HCT116 (cell line): ENCODE data around the gene MTHFD1L. TPM values are rescaled to one million over a fixed set of nuclear protein-coding genes. Genes with fewer than 3 reads are reported as not detected.

Source experiments
- ATAC-seq: fragments of 200-7000 bp; cut with Tn5 transposase; 2 replicates; pipeline ENCODE4 v1.9.1; 2020; ENCODE audit warnings: mild to moderate bottlenecking, moderate library complexity
- BruUV-seq: library from RNA; stranded (reverse); fragments of 400-500 nt; replicated peaks from 2 replicates; lab custom pipeline; 2021; lab: Mats Ljungman, UMichigan
- CTCF ChIA-PET: fragments of 300-600 bp; sonication (Branson Sonifier 250); formaldehyde crosslinking; loops from one replicate; lab custom pipeline; 2021; ENCODE audit warnings: antibody characterized with exemption; lab: Charles Lee
- POLR2A ChIA-PET: fragments of 300-600, 350-600 bp; sonication (Branson Sonifier 250); formaldehyde crosslinking; loops from one replicate; lab custom pipeline; 2021; ENCODE audit warnings: antibody characterized with exemption; lab: Charles Lee
- RAD21 ChIA-PET, 2 experiments: fragments of 300-600 bp; sonication (Branson Sonifier 250); formaldehyde crosslinking; loops; one replicate each; lab custom pipeline; 2023; ENCODE audit warnings: low total read pairs in 2 of 2; ENCODE audit not compliant: uncharacterized antibody in 2 of 2, unreplicated experiment in 2 of 2, low non-redundant PET in 1 of 2; lab: Charles Lee
- DNase-seq: peaks from one replicate; pipeline ENCODE4 v3.0.0-alpha.2; 2010; ENCODE audit warnings: low read depth, low spot score
- H2AFZ ChIP-seq: fragments of 200-600 bp; shearing (Covaris generic), sonication (generic); 2 replicates; pipeline ENCODE4 v1.6.1; 2017; ENCODE audit warnings: low read depth, mixed run types, mixed read lengths, antibody characterized with exemption, low read length; ENCODE audit not compliant: poor library complexity, severe bottlenecking
- H3K27ac ChIP-seq: 2 replicates; pipeline ENCODE4 v1.5.1; 2012; ENCODE audit warnings: low read depth, low read length
- H3K27me3 ChIP-seq: fragments of 200-600 bp; sonication (generic); 2 replicates; pipeline ENCODE4 v1.6.1; 2016; ENCODE audit warnings: mixed run types, low read length, mixed read lengths; ENCODE audit not compliant: insufficient read depth
- H3K36me3 ChIP-seq, 2 experiments: fragments of 200-500 bp in 1 of 2; fragments of 200-600 bp in 1 of 2; sonication (Bioruptor generic) in 1 of 2; sonication (generic) in 1 of 2; 2 replicates each; pipeline versions ENCODE4 v1.5.1 to v1.6.1; 2014 to 2016; ENCODE audit warnings: low read length in 2 of 2, inconsistent platforms in 1 of 2, mixed read lengths in 1 of 2, mixed run types in 1 of 2; ENCODE audit not compliant: insufficient read depth in 2 of 2, control insufficient read depth in 1 of 2
- H3K4me1 ChIP-seq, 2 experiments: fragments of 200-600 bp in 1 of 2; sonication (generic) in 1 of 2; 2 replicates each; pipeline versions ENCODE4 v1.5.1 to v1.6.1; 2012 to 2017; ENCODE audit warnings: low read length in 2 of 2, inconsistent platforms in 1 of 2, mild to moderate bottlenecking in 1 of 2, mixed read lengths in 1 of 2, mixed run types in 1 of 2, moderate library complexity in 1 of 2; ENCODE audit not compliant: insufficient read depth in 2 of 2, control insufficient read depth in 1 of 2
- H3K4me2 ChIP-seq: fragments of 200-600 bp; sonication (generic); 2 replicates; pipeline ENCODE4 v1.6.1; 2017; ENCODE audit warnings: mixed run types, low read length, mixed read lengths
- H3K4me3 ChIP-seq, 2 experiments: fragments of 200-600 bp in 1 of 2; sonication (generic) in 1 of 2; replicated peaks in 1 of 2; 2 replicates each; pipeline ENCODE4 v1.5.1; 2011 to 2016; ENCODE audit warnings: low read length in 2 of 2, control low read depth in 1 of 2, low read depth in 1 of 2, mild to moderate bottlenecking in 1 of 2, mixed read lengths in 1 of 2, mixed run types in 1 of 2
- H3K79me2 ChIP-seq: fragments of 200-600 bp; sonication (generic); 2 replicates; pipeline ENCODE4 v1.6.1; 2017; ENCODE audit warnings: mild to moderate bottlenecking, mixed run types, low read length, moderate library complexity, mixed read lengths; ENCODE audit not compliant: insufficient read depth
- H3K9ac ChIP-seq: fragments of 200-600 bp; sonication (generic); 2 replicates; pipeline ENCODE4 v1.6.1; 2016; ENCODE audit warnings: low read length, mixed read lengths
- H3K9me2 ChIP-seq: fragments of 200-600 bp; sonication (generic), shearing (Covaris generic); 2 replicates; pipeline ENCODE4 v1.6.1; 2017; ENCODE audit warnings: mixed run types, mild to moderate bottlenecking, moderate library complexity; ENCODE audit not compliant: insufficient read depth
- H3K9me3 ChIP-seq, 2 experiments: fragments of 200-500 bp in 1 of 2; fragments of 200-600 bp in 1 of 2; sonication (Bioruptor generic) in 1 of 2; sonication (generic) in 1 of 2; 2 replicates each; pipeline ENCODE4 v1.6.1; 2014 to 2017; ENCODE audit warnings: low read length in 2 of 2, mixed read lengths in 2 of 2, inconsistent platforms in 1 of 2, low read depth in 1 of 2, mild to moderate bottlenecking in 1 of 2, mixed run types in 1 of 2, moderate library complexity in 1 of 2; ENCODE audit not compliant: control insufficient read depth in 1 of 2, insufficient read depth in 1 of 2
- H4K20me1 ChIP-seq: fragments of 200-600 bp; sonication (generic), shearing (Covaris generic); 2 replicates; pipeline ENCODE4 v1.6.1; 2017; ENCODE audit warnings: mixed run types, mild to moderate bottlenecking, moderate library complexity; ENCODE audit not compliant: insufficient read depth
- ATF3 ChIP-seq: IDR thresholded peaks from 2 replicates; pipeline ENCODE4 v1.6.1; 2012
- CTCF ChIP-seq, 3 experiments: fragments of 200-600 bp in 1 of 3; sonication (generic) in 1 of 3; IDR thresholded peaks in 2 of 3; conservative IDR thresholded peaks in 1 of 3; 2 replicates each; pipeline ENCODE4 v1.5.1; 2012 to 2017; ENCODE audit warnings: low read depth in 2 of 3, low read length in 2 of 3, antibody characterized with exemption in 1 of 3, borderline replicate concordance in 1 of 3, control low read depth in 1 of 3, mild to moderate bottlenecking in 1 of 3, mixed read lengths in 1 of 3, mixed run types in 1 of 3, moderate library complexity in 1 of 3; ENCODE audit not compliant: insufficient read depth in 1 of 3
- EZH2 ChIP-seq: fragments of 200-600 bp; sonication (generic); IDR thresholded peaks from 2 replicates; pipeline ENCODE4 v1.6.1; 2017; ENCODE audit warnings: antibody characterized with exemption, mixed run types
- FOSL1 ChIP-seq: IDR thresholded peaks from 2 replicates; pipeline ENCODE4 v1.6.1; 2012; ENCODE audit warnings: low read depth
- POLR2AphosphoS5 ChIP-seq: IDR thresholded peaks from 2 replicates; pipeline ENCODE4 v1.6.1; 2011; ENCODE audit warnings: mild to moderate bottlenecking, low read depth, low read length, moderate library complexity
- SIN3A ChIP-seq: IDR thresholded peaks from 2 replicates; pipeline ENCODE4 v1.6.1; 2012; ENCODE audit warnings: low read depth
- SRF ChIP-seq: IDR thresholded peaks from 2 replicates; pipeline ENCODE4 v1.6.1; 2012; ENCODE audit warnings: low read depth
- TCF7L2 ChIP-seq: IDR thresholded peaks from 2 replicates; pipeline ENCODE4 v1.7.0; 2011; ENCODE audit warnings: borderline replicate concordance, inconsistent platforms; ENCODE audit not compliant: insufficient read depth, insufficient read length; ENCODE audit errors: extremely low read depth
- intact Hi-C: fragments of 100-400 bp; cut with micrococcal nuclease; formaldehyde crosslinking; loops from 2 replicates; pipeline ENCODE4 v1.10.0; 2022
- total RNA-seq: library from RNA; stranded (reverse); gene quantifications from one replicate; pipeline ENCODE4 v1.2.1, GENCODE V29; 2021; ENCODE audit not compliant: unreplicated experiment

The MTHFD1L gene
- total RNA-seq, 1 experiment from 2014 or later: 127 TPM

GRCh38 chr6:150868759-150869158, 3.3 kb downstream of the MTHFD1L start (continued):
- no peak for TF ChIP-seq CTCF (IDR thresholded peaks at IDR 0.05 in 2 of 3, conservative IDR thresholded peaks at IDR 0.05 in 1 of 3; ENCODE audit: borderline replicate concordance in 1 of 3, insufficient read depth in 1 of 3, low read depth in 2 of 3, low read length in 2 of 3)

GRCh38 chr6:150874179-150874578, 8.7 kb downstream of the MTHFD1L start:
- no peak overlapping the region for H2AFZ ChIP-seq
- H4K20me1 ChIP-seq: peaks cover 17% of the 10 kb centered on the region; the same call in 1 of the 2 replicates
- H3K27ac ChIP-seq: no peak overlapping the region
- ATAC-seq (no peak), DNase-seq (no peak)
- no peak overlapping the region for H3K4me3 ChIP-seq
- no peaks in the 10 kb centered on the region for H3K9me2 ChIP-seq
- peaks cover 7 to 37% of the 10 kb centered on the region in 2 experiments; a peak in 2 of 4 replicates for H3K36me3 ChIP-seq
- ChIA-PET CTCF (interaction anchor here (1.4 kb wide), 1 partner anchor 57 kb away, joined by 4 read pairs; no protein-coding TSS in a partner anchor), POLR2A (no interaction called here), RAD21 (no interaction called here)
- no peaks in the 10 kb centered on the region for H3K27me3 ChIP-seq
- no TSS peak for BruUV-seq
- H3K4me2 ChIP-seq: no peak overlapping the region
- intact Hi-C loops: no loop called here
- no peaks in the 10 kb centered on the region for H3K9me3 ChIP-seq
- no peaks in the 10 kb centered on the region for H3K4me1 ChIP-seq
- H3K9ac ChIP-seq: no peak overlapping the region
- no peak for TF ChIP-seq POLR2AphosphoS5
- TF ChIP-seq EZH2: no peak
- TF ChIP-seq ATF3: no peak
- no peak for TF ChIP-seq SIN3A
- TF ChIP-seq FOSL1: no peak
- TF ChIP-seq TCF7L2: no peak
- no peak for TF ChIP-seq SRF
- peaks cover 96% of the 10 kb centered on the region for H3K79me2 ChIP-seq
